ENCODE results near the gene TBX19.

The TBX19 gene

DNA sequence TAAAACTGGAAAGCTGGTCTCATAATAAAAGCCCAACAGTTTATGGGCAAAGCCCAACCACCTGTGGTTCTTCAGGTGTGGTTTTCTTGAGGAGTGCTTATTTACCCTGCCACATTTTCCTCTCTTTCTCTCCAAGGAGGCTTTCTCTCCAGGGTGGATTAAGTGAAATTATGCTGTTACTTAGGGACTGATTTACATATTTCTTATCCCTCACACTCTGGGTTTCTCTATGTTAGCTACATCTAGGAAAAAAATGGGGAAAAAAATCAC is 4.8 kb downstream of the TBX19 start:
- no peak for DNase-seq

DNA sequence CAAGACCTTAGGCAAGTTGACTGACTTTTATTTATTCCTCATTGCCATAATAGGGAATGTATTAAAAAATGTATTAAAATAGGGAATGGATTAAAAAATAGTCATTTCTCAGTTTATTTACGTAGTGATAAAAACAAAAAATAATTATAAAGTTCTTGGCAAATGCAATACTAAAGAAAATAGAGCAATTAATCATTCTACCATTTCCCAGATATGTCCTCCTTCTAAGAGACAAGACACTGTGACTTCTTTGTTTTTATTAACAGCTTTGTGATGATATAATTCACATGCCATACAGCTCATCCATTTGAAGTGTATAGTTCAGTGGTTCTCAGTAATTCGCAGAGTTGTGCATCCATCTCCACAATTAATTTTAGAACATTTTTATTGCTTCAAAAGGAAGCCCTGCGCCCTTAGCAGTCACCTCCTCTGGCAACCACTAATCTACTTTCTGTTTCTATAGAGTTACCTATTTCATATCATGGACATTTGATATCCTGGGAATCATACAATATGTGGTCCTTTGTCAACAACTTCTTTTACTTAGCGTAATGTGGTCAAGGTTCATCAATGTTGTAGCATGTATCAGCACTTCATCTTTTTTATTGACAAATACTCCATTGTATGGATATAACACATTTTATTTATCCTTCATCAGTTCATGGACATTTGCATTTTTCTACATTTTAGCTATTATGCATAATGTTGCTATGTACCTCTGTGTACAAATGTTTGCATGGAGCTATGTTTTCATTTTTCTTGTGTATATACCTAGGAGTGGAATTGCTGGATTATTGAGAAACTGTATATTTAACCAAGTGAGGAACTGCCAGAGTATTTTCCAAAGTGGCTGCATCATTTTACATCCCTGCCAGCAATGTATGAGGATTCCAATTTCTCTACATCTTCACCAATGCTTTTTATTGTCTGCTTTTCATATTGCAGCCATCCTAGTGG is 5.6 kb downstream of the TBX19 start:
- DNase-seq = no peak

DNA sequence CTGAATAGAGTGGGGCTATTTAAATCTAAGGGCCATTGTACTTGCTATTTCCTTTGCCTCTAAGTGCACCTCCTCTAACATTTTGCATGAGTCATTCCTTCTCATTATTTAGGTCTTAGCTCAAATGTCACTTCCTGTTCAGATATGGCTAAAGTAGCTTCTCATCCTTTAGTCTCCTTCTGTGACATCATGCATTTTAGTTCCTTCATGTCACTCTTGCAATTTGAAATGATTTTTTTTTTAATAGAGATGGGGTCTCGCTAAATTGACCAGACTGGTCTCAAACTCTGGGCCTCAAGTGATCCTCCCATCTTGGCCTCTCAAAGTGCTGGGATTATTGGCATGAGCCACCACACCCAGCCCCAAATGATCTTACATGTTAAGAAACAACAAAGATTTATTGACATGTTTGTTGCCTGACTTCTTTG is 6.6 kb downstream of the TBX19 start:
- DNase-seq = no peak

DNA sequence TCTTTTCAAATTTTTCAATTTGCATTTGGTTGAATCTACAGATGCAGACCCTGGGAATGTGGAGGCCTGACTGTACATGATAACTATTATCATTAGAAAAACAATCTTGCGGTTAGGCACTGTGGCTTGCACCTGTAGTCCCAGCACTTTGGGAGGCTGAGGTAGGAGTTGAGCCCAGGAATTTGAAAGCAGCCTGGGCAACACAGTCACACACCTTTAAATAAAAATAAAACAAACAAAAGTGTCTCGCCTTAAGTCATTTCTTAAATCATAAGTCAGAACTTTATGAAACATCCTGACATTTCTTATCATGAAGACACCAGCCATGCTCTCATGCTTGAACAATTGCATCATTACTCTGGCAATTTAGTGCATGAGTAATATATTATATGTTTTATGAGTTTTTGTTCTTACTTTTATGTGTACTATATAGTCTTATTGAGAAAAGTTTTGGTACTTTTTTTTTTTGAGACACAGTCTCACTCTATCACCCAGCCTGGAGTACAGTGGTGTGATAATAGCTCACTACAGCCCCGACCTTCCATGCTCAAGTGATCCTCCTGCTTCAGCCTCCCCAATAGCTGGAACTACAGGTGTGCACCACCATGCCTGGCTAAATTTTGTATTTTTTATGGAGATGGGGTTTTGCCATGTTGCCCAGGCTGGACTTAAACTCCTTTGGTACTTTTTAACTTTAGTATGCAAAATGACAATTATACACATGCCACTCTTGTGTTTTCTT is 7.8 kb downstream of the TBX19 start:
- DNase-seq = no peak

DNA sequence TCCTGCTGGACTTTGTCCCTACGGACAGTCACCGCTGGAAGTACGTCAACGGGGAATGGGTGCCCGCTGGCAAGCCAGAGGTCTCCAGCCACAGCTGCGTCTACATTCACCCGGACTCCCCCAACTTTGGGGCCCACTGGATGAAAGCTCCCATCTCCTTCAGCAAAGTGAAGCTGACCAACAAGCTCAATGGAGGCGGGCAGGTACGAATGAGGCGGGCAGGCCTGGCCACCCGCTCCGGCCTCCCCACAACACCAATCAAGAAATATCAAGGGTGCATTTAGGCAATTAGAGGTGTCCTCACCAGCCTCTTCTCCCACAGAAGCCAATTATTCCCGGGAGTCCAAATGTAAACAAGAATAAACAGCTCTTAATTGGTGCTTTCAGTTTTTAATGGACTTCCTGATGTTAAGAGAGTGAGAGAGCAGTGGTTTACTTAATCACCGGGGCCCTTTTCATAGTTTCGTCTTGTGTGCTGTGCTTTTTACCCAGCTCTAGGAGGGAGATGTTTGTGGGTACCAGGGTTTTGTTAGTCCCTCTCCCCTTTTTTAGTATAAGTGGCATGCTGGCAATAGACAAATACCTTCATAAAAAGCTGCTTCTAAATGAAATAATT is 10.7 kb downstream of the TBX19 start:
- no peak for DNase-seq

DNA sequence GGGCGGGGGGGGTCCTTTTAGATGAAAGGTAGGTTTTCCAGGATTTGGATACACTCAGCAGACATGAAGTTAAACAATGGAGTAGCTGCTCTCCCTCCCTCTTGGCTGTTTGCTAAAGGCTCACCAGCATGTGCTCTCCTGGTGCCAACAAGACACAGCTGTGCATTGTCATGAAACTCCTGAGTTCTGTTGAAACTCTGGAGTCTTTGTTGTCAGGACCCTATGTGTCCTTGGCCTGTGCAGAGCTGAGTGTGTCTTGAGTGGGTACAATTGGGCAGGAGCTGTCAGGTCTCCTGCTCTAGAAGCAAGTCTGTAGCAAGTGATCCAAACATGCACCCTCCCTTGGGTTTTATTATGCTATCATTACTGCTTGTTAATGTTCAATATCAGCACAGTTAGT is 12.7 kb downstream of the TBX19 start:
- no peak for DNase-seq

DNA sequence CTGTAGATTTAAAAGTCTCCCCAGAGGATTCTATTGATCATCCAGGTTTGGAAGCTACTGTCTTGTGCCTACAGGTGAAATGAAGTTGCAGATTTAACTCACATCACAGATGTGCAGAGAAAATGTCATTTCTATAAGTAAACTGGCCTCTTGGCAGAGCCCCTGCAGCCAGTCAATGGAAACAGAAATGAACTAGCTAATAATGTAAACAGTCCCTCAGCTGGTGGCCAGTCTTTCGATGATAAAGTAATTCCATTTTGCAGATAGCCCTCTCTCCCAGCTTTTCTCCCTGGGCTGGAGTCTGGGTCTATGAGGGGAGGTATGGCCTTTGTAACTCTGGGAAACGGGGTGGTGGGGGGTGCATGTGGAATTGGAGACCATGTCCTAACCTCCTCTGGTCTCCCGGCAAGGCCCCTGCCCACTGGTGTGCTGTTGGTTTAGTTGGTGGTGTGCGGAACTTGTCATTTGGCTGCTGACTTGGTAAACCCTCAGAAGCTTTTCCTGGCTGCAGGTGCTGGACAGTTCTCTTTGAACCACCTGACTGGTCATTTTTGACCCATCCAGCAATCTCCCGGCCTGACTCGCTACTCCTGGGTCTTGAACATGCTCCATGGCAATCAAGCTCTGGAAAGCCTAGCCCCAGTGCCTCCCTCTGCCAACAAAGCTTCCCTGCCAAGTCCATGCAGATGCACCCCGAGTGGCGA is 14.9 kb downstream of the TBX19 start:
- DNase-seq = no peak

DNA sequence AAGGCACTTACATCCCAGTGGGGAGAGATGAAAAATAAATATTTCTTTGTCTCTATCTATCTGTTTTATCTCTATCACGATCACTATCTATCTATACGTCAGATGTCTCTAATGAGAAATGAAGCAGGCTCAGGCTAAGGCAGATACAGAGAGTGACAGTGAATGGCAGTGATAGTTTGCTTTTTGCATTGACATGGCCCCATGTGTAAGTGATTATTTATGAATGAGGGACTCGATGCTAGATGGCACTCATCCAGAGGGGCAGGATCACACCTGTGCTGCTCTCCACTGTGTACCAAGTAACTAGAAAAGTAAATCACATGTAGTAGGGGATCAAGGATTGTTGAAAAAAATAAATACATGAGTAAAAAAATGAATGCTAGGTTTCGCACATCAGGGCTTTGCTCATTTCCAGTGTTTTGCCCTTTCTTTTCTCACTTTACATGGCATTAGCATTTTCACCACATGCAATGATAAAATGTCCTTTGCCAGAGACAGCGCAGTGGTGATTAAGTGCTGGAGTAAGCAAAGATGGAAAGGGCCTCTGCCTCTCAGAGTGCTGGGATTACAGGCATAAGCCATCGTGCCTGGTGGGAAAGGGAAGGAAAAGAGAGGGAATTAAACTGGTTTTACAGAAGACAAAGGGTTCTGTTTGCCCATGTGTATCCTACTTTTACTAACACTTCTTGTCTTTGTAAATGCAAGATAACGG is 16.5 kb downstream of the TBX19 start:
- DNase-seq = no peak

DNA sequence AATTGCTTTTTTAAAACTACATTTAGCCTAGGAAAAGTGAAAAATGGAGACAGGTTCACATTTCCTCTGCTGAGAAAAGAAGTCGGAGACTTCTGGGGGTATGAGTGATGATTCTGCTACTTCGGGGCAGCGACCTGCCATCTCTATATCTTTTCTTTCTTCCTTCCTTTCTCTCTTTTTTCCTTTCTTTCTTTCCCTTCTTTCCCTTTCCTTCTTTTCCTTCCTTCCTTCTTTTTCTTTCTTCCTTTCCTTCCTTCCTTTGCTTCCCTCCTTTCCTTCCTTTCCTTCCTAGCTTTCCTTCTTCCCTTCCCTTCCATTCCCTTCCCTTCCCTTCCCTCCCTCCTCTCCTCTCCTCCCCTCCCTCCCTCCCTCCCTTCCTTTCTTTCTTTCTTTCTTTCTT is 17.8 kb downstream of the TBX19 start:
- no peak for DNase-seq

DNA sequence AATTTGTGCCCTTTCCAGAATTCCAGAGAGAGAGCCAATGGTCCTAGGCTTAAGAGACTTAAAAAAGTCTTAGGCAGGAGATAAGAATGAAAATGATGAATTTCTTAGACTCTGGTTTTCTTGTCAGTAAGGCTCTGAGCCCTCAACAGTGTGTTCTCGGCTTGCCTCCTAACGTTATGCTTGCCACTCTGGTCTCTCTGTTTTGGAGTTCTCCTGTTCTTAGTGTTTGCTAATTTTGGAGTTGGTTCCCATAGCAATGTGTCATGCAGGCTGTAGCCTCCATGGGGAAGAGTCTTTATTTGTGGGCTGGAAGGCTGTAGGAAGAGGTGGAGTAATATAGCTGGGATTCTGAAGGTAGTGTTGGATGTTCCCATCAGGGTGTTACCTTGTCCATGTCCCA is 19.9 kb downstream of the TBX19 start:
- DNase-seq = no peak

DNA sequence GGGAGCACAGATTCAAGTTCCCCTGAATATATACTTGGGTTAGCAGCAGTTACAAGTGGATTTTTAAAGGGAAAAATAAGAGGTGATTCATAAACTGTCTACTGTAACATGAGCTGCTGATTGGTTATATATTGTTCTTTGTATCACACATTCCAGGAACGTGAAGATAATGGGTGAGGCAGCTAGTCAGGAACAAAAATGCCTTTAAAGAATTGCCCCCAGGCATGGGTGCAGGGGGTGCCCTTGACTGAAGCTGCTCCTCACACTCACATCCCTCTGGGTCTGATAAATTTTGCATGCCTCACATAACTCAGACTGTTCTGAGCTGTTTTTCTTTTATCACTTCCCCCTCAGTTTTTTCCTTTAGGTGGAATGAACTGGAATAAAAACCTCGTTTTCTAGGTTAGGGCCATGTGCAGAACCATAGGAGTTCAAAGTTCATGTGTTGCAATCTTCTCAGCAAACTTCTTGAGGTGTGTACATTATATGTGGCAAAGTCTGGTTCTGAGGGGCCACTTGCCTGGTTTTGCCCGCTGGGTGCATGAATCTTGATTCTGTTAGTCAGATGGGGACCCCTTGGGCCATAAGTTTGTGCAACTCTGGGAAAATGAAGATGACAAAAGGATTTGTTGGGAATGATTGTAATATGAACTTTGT is 21.1 kb downstream of the TBX19 start:
- no peak for DNase-seq

DNA sequence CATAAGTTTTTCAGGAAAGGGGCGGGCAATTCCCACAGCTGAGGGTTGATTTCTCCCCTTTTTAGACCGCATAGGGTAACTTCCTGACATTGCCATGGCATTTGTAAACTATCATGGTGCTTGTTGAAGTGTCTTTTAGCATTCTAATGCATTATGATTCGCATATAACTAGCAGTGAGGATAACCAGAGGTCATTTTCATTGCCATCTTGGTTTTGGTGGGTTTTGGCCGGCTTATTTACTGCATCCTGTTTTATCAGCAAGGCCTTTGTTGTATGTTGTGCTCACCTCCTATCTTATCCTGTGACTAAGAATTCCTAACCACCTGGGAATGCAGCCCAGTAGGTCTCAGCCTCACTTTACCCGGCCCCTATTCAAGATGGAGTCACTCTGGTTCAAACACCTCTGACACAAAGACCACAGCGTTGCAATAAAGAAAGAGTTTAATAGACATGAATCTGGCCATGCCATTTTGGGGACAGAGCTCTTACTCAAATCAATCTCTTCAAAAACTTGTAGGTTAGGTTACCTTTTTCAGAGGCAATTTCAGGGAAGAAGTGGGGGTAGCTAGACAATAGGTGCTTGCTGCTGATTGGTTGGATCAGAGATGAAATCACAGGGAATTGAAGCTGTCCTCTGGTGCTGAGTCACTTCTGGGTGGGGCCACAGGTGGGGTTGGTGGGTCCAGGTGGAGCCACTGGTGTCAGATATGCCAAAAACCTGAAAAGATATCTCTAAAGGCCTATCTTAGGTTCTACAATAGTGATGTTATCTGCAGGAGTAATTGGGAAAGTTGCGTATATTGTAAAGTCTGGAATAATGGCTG is 23.3 kb downstream of the TBX19 start:
- no peak for DNase-seq

DNA sequence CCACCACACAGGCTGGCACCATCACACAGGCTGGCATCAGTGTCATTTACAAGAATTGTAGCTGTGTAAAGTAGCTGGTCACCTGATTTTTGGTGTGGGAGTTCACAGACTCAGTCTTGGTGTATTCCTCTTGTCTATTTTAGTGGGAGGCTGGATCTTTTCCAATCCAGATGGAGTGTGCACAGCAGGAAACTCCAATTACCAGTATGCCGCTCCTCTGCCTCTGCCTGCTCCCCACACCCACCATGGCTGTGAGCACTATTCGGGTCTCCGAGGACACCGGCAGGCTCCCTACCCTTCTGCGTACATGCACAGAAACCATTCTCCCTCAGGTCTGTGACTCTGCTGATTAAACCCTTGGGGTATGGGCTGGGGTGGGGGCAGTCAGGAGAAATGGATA is 24.2 kb downstream of the TBX19 start:
- DNase-seq = no peak

DNA sequence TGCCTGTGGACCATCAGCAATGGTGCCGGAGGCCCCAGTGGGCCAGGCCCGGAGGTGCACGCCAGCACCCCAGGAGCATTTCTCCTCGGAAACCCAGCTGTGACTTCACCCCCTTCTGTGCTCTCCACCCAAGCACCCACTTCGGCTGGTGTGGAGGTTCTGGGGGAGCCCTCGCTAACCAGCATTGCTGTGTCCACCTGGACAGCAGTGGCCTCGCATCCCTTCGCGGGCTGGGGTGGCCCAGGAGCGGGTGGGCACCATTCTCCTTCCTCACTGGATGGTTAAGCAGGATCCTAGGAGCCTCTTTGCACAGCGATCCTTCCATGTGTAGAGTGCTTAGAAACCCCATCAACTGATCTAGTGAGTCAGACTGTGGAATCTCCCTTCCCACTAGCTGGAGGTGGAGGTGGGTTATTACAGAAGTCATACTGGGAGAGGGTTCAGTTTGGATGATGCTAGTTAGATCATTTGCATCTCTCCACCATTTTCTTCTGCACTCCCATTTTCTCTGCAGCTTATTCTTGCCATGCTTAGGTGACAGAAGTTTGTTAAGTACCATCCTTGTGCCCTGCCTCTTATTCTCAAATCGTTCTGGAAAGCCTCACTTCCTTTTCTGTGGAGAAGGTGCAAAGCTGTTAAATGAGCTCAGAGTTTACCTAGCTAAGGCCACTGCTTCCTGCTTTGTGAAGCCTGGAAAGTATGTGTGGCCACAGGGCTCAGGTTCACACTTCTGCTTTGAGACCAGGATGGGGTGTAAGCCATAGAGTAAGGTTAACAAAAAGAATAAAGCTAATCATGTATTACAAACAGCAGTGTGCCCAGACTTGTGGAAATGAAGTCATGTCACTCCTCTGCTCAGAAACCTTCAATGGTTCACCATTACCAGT is 32.3 kb downstream of the TBX19 start:
- no peak for DNase-seq

DNA sequence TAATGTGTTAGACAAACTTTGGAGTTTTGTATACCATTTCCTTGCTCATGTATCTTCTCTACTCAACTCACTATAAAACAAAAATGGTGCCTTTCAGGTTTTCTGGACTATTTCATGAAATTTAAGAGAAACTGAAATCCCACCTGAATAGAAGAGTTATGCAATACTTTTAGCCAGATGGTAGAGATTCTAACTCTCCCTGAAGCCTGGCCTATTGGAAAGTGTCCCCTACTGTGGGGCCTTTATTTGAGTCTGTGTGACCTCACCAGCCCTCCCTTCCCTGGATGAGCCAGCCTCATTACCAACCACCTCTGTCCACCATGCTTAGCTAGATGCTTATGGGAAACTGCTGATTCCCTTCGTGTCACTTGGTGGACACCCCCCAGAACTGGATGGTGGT is 35.5 kb downstream of the TBX19 start:
- DNase-seq = no peak

DNA sequence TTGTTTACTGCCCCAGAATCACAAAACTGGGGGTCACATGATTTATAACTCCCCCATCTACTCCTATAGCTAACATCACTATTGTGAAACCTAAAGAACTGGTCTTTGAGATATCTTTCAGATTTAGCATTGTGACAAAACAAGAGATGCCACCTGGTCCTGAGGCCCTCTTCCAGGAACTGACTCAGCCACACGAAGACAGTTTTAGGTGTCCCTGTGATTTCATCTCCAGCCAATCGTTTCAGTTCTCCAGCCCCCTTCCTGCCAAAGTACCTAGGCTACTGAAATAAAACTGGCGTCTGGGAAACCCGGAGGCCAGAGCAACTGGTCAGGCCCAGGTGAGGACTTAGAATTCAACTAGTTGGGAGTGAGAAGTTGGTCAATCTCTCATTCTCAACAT is 36.6 kb downstream of the TBX19 start:
- DNase-seq = no peak

DNA sequence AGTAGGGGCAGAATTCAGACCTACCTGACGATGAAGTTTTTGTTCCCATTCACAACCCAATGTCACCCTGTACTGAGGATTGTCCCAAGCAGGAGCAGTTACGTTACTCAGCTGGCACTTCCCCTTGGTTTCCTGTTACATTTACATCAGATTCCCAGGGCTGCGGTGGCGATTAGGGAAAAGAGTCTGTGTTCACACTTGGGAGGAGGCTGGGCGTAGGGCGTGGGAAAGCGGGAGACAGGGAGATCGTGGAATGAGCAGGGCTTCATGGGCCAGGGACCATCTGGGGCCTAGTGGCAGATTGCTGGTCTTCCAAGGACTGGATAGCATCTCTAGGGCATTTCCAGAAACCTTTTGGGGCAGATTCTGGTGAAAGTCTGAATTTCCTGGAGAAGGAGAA is 39.0 kb downstream of the TBX19 start:
- DNase-seq = no peak

DNA sequence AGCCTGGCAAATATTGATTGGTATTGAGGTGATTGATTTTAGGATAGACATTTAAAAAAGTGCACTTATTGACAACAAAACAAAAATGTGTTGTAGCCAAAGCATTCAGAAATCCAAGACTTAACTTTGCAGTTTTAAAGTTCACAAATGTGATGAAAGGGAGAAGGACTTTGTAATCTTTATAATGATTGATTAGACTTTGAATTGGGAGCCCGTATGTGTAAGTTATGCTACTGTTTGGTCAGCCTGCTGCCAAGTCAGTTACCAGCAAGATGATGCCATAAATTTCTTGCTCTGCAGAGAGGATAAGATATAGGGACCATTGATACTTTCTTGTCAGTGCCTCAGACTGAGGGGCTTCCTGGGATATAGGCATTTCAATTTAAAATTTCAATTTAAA is 39.5 kb downstream of the TBX19 start:
- no peak for DNase-seq

DNA sequence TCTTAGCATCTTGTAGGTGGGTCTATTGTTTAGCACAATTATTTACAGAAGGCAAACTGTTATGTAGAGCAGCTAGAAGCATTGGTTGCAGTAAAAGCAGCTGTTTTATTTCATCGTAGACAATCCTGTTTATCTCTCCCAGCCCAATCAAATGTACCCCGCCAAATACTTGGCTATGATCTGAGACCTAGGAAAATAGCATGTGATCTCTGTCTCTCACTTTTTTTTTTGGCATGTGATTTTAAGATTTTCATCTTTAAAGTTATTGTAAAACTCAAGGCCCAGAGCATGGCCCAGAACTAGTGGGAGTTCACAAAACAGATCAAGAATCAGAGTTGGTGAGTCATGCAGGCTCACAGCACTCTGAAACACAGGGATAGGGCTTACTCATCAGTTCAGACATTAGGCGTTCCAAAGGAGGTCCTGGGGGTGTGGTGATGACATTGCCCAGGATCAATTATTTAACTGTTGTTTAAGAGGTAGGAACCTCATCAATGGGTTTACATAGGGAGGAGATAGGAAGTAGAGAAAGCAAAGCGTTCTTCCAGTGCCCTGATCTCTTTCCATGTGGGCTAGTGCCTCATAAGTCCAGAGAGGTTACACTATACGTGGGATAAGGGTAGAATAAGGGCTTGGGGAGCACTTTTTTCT is 40.2 kb downstream of the TBX19 start:
- DNase-seq = no peak

DNA sequence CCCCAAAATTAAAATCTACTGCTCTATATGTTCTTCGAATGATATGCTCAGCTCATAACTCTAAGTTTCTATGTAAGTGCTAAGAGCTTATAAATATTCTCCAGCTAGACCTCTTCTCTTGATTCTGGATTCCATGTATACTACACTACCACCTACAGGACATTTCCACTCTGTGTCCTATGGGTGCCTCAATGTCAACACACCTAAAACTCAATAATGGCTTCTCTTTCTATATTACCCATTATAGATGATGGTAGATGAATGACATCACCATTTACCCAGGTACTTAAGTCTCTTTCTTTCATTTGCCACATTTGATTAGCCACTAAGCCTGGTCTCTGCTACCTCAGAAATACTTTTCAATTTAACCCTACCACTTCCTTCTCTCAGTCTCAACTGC is 41.3 kb downstream of the TBX19 start:
- no peak for DNase-seq
